Erythroblast (primary cell): ENCODE data around the gene EIF3L.

Source experiments
- GATA1 ChIP-seq: IDR thresholded peaks from 2 replicates; pipeline ENCODE4 v1.6.1; 2011; ENCODE audit warnings: low read depth, mild to moderate bottlenecking, control low read depth, low read length, moderate library complexity
- POLR2A ChIP-seq: IDR thresholded peaks from 2 replicates; pipeline ENCODE4 v1.6.1; 2011; ENCODE audit warnings: mild to moderate bottlenecking, low read length

DNA sequence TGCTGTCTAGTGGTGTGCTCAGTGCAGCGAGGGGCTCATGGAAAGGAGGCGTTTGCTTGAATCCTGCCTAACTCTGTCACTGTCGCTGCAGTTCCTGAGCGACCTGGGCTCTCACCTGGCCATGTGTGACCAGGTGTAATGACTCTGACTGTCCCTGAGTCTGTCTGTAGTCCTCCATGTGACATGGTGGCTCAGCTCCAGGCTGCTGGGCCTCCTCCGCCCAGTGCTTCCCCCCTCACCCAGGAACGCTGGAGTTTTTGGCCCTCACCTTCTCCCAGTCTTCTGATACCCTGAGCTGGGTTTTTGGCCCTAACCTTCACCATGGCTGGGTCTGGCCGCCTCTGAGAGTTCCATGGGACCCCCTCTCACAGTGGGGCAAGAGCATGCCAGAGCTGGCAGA lies 77.1 kb downstream of the EIF3L start:
- TF ChIP-seq POLR2A (no peak), GATA1 (no peak)
